ENCODE results near the gene PBX3.
"Not testable (repeated sequence)": the region's sequence is repeated elsewhere in the genome, so short reads cannot be mapped to it uniquely, and the experiment has no call there.

PBX3 gene

GRCh38 chr9:125749287-125749935 is 2.2 kb downstream of the PBX3 start:
- no peak for DNase-seq

- DNase-seq = no peak
Measured at GRCh38 chr9:125749951-125750626, 2.9 kb downstream of the PBX3 start.

- DNase-seq = peak; percentile 37
Measured at GRCh38 chr9:125750627-125751011, 3.4 kb downstream of the PBX3 start.

- DNase-seq = no peak
Measured at GRCh38 chr9:125752070-125752628, 5.0 kb downstream of the PBX3 start.

- no peak for DNase-seq
Measured at GRCh38 chr9:125754096-125754495, 6.9 kb downstream of the PBX3 start.

- DNase-seq = no peak
Measured at GRCh38 chr9:125755340-125755739, 8.2 kb downstream of the PBX3 start.

GRCh38 chr9:125756518-125756917 is 9.3 kb downstream of the PBX3 start:
- no peak for DNase-seq

- no peak for DNase-seq
Measured at GRCh38 chr9:125757834-125758233, 10.7 kb downstream of the PBX3 start.

- peak; percentile 37 for DNase-seq
Measured at GRCh38 chr9:125758986-125759763, 12.0 kb downstream of the PBX3 start.

- DNase-seq = no peak
Measured at GRCh38 chr9:125759764-125760129, 12.6 kb downstream of the PBX3 start.

GRCh38 chr9:125760537-125760936 is 13.4 kb downstream of the PBX3 start:
- DNase-seq = no peak

GRCh38 chr9:125761676-125762450 is 14.7 kb downstream of the PBX3 start:
- DNase-seq = no peak

- DNase-seq = peak; percentile 90
Measured at GRCh38 chr9:125763394-125763801, 16.2 kb downstream of the PBX3 start.

- no peak for DNase-seq
Measured at GRCh38 chr9:125764198-125764597, 17.0 kb downstream of the PBX3 start.

GRCh38 chr9:125766468-125767221 is 19.5 kb downstream of the PBX3 start:
- no peak for DNase-seq

GRCh38 chr9:125767349-125767748 is 20.2 kb downstream of the PBX3 start:
- no peak for DNase-seq

- no peak for DNase-seq
Measured at GRCh38 chr9:125768803-125769202, 21.6 kb downstream of the PBX3 start.

GRCh38 chr9:125771037-125771436 is 23.9 kb downstream of the PBX3 start:
- DNase-seq = no peak

GRCh38 chr9:125772740-125773139 is 25.6 kb downstream of the PBX3 start:
- DNase-seq = no peak

- no peak for DNase-seq
Measured at GRCh38 chr9:125774106-125774505, 26.9 kb downstream of the PBX3 start.

GRCh38 chr9:125776789-125777188 is 29.6 kb downstream of the PBX3 start:
- not testable (repeated sequence) for DNase-seq

Measured in SHP77 treated with DMSO at 0.1 percent for 48 hours (cell line).